Urothelium cell line (cell line): ENCODE results near the gene RAD51B.
A peak's percentile ranks its signal among the peaks of the same experiment; 100 is the strongest.

Source experiments
- DNase-seq: peaks from one replicate; pipeline ENCODE4 v3.0.0; 2011; ENCODE audit warnings: low spot score, mixed read lengths
- FAIRE-seq: peaks from 2 replicates; lab custom pipeline; 2011; peaks lifted over from hg19 to GRCh38; lab: Jason Lieb, UNC

The RAD51B gene

DNA sequence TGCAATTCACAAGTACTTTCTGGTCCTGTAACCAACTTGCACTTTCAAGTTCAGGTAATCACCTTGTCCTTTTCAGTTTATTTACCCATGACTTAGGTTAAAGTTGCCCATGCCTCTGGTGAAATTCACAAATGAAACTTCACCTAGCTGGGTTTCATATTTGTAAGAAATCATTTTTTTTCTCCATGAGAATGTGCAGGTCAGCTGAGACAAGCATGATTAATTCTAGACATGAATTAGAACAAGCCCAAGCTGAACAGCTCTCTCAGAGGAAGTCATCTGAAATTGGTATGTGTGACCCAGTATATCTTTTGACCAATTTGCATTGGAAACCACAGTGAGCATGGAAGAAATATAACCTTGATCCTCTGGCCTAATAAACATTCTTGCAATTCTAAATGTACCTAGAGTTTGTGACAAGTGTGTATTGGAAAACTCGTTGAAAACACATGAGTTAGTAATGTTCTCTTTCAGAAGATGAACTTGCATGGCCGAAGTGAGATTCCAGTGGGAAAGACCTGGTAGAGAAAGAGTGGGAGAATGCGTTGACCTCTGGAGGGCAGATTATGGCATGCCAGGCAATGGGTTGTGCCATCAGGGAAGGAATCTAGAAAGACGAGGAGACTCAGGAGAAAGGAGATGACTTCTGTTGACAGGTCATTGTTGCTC is 486.8 kb downstream of the RAD51B start:
- FAIRE-seq (peak; percentile 91), DNase-seq (no peak)

DNA sequence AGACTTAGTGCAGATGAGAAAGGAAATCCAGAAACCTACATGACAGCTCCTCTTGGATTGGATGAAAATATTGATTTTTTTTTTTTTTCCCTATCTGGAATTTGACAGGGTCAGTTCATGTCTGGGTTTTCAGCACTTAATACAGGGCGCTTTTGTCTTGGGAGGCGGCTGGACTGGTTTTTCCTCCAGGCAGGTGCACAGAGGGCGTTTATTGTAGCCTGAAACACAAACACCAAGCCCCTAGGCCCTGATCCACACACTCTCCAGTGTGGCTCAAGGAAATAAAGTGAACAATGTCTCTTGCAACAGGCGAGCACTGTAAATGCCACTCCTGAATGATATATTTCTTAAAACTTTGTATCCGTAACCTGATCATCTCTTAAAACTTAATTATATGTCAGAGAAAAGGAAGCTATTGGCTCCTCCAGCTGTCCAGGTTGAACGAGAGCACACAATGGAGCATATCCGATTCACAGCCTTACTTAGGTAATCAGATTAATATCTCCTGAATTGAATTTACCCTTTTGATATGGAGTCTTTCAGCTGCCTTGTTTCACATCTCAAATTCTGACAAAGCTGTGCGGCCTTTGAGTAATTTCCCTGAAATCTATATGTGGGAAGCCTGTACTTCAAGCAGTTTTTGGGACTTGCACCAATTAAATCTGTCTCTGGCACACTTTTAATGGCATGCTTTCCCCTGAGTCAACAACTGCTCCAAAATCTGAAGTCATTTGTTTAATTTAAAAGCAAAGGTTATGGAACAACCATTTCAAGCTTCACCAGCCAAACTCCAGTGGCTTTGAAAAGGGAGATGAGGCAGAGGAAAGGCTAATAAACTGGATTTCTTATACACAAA is 487.6 kb downstream of the RAD51B start:
- FAIRE-seq (no peak), DNase-seq (no peak)

DNA sequence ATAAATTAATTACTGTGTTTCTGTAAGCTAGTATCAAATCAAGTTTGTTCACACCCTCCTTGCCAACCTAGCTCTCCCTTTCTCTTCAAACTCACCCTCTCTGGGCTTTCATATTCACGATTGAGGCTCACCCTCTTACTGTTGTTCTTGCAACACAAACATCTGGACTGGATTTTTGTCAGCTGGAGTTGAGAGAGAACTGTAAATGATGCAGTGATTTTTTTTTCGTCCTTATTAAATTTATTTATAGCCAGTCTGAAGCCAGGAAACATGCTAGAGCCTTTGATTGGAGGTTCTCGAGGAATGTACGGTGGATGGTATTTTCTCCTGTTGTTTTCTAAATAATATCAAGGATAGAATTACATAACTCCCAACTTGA is 488.2 kb downstream of the RAD51B start:
- FAIRE-seq (no peak), DNase-seq (no peak)

DNA sequence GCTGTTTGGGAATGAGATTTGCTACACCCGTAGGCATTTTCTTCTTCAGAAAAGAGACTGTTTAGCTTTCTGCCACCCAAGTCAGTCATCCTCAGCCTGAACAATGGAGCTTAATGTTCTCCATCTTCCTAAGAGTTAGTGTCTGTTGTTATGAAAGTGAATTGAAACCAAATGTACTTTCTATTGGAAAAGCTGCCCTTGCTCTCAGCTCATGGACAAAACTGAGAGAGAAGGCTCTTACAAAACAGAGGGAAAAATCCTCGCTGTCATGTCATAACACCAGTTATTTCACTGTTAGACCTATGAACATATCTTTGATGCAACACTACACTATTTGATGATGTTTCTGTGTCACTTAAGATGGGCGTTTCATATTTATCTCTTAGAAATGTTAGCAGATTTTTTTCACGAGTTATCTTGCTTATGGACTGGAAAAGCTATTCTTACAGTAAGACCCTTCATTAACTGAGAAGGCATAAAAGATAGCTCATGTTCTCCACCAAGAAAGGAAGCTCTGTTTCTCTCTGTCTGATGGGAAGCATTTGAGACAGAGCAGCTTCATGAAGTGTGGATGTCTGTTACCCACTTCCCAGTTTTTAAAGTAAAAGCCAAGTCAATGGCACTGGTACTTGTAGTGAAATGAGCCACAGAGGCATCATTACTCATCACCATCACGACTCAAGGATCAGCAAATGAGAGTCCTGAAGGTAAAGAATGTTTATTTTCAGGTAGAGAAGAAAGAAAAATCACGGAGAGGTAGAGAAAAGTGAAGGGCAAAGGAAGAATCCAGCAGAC is 489.3 kb downstream of the RAD51B start:
- no peak for DNase-seq
- FAIRE-seq, result peak; percentile 44

DNA sequence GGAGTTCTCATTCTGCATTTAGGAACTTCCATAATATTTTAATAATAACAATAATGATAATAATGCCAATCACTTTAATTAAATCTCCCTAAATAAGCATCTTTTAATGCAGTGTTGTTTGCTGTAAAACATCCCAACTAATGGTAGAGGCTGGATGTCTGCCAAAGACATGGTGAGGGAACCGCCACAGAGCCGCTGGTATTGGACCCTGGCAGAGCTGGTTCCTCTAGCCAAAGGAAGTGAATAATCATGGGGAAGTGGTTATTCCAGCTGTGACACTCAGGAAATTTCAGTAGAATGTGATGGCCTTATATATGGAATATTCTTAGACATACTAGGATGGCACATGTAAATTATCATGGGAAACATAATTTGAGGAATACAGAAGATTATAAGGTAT is 490.0 kb downstream of the RAD51B start:
- DNase-seq (no peak), FAIRE-seq (no peak)

DNA sequence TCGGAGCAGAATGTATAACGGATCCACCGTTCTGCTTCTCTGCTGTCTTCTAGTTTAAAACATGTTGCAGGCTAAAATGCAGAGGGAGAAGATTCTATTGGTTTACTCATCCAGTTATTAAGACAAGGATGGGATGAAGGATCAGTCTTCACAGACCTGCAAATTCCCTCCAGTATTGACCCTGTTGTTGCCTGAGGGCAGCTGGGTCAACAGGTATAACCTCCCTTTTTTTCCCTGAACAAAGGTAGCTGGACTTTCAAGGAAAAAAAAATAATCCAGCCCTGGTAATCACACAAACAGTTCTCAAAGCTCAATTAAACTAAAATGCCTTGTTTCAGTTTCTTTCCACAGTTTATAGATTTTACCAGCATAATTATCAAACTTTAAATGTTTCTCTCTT is 492.7 kb downstream of the RAD51B start:
- FAIRE-seq (peak; percentile 88), DNase-seq (no peak)

DNA sequence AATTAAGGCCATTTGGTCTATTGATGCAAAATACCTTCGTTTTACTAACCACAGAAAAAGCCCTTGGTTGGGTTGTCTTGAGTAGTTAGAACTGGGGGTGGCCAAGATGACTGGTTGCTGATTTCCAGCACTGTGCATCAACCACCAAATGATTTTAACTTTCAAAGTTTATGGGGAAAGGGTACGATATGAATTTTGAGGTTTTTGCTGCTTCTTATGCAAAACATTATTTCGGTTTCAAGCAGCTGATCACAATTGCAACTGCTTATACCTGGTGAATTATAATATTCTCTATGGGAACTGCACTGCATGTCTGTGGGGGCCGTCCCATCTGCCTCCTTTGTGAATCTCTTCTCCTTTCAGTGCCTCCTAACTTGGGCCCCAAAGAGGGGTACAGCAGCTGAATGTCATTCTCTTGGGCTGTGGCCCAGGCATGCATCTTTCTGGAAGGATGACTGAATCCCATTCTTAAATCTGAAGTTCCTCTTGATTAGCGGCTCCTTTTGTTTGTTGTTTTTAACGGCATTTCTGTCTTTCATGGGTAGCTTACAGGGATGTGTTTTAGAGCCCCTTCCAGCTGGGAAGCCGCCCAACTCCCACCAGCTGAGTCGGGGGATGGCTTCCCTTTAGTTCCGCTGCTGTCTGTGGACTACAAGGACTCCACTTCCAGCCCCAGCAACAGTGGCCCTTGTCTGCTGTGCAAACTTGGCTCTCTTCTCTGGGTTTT is 493.5 kb downstream of the RAD51B start:
- FAIRE-seq (peak; percentile 40), DNase-seq (no peak)

DNA sequence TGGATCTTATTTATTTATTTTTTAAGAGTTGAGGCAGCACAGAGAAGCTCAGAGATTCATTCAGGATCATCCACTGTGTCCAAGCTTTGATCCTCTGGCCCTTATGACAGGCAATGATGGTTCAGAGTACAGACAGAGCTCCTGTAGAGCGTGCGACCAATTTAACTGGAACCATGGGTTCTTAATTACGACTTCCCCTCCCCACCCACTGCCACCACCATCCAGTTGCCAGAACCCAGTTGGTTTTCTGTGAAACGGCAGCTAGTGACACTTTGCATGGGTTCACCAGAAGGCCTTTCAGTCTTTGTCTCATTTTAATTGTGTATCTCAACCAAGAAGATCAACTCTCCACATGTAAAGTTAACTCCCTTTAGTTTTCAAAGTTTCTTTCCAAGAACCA is 495.1 kb downstream of the RAD51B start:
- DNase-seq (no peak), FAIRE-seq (no peak)

DNA sequence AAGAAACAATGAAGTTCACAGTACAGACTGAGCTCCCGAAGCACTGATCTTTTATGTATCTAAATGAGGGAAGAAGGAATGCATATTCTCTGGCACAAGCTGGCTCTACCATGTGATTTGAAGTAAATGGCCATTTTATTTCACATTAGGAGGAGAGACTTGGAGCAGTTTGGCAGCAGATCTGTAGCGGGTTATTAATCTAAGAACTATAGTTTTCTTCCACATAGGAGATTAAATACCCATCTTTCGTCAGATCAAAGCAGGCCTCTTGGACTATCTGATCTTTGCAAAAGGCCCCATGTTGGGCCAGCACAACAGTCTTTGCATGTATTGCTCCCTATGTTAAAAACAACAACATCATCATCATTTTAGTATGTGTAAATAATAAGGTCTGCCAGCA is 495.5 kb downstream of the RAD51B start:
- DNase-seq, result no peak
- FAIRE-seq, result no peak

DNA sequence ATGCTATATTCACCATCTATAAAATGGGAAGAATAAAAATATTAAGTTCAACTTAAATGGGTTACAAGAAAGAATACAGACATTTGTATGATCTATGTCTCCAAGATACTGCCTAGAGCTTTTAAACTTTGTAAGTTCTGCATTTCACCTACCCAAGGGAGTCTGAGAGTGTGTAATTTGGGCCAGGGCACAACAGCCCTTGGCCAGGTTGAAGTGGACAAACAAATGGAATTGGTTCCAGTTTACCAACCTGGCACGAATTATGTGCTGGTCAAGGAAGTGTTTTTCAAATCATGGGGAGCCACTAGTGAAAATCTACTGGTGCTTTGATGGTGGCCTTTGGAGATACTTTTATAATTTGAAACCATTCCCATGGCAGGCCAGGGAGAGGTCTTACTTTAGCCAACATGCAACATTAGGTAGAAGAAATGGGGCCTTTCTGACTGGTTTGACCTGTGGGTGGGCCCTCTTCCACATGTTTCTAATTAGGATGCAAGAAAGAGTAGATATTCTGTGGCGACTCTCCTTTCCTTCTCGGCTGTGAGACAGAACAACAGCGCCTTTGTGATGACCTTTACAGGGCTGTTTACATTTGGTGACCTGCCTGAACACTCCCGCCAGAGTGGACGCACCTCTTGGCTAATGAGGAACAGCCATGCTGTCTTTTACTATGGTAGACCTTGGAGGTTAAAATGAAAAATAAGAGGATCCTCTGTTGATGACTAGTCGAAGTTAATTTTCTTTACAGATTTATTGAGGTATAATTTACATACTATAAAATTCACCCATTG is 496.7 kb downstream of the RAD51B start:
- peak; percentile 55 for FAIRE-seq
- DNase-seq, result no peak

DNA sequence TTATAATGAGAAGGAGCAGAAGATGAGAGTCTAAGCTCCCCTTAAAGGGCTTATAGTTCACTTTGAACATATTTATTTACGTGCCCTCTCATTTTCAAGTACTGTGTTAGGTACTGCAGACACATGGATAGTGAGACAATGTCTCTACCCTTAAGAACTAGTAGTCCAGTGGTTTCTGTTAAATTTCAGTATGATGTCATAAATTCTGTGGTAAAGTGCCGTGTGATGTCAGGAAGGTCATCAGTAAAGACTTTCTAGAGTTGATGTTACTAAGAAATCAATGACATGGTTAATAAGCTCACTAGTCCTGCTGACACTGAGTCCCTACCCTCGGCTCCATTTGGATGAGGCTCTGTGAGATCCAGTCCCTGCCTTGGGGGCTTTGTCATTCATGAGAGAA is 497.7 kb downstream of the RAD51B start:
- peak; percentile 76 for FAIRE-seq
- no peak for DNase-seq

DNA sequence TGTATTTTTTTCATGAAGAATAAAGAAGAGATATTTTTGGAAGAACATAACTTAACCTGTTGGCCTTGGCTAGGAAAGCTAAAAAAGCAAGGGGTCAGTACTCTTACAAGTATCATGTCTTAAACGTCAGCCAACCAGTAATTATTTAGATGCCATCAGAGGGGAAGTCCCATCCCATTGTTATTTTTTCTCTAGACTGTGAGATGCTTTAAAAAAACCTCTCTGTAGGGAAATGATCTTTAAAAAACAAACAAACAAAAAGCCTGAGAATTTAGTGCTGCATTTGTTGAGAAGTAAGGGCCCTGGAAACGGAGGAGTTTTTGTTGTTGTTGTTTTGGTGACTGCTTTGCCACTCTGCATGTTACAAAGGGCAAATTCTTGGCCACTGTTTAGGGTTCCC is 499.2 kb downstream of the RAD51B start:
- DNase-seq (no peak), FAIRE-seq (no peak)

DNA sequence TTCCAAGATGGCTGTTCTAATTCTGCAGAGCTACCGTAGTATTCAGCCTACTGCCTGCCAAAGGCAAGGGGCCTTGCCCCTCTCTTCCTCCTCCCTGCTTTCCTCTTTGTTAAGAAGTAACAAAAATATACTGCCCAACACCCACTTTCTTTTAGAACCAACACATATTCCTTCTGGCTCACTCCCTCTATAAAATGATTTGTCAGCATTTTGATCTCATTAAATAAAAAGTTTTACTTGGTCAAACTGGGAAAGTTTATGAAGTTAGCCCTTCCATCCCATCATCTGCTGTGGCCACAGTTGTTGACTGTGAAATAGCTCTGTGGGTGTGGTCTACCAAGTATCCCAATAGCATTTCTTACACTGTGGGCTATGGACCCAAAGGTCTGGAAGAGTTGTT is 500.9 kb downstream of the RAD51B start:
- no peak for DNase-seq
- peak; percentile 46 for FAIRE-seq

DNA sequence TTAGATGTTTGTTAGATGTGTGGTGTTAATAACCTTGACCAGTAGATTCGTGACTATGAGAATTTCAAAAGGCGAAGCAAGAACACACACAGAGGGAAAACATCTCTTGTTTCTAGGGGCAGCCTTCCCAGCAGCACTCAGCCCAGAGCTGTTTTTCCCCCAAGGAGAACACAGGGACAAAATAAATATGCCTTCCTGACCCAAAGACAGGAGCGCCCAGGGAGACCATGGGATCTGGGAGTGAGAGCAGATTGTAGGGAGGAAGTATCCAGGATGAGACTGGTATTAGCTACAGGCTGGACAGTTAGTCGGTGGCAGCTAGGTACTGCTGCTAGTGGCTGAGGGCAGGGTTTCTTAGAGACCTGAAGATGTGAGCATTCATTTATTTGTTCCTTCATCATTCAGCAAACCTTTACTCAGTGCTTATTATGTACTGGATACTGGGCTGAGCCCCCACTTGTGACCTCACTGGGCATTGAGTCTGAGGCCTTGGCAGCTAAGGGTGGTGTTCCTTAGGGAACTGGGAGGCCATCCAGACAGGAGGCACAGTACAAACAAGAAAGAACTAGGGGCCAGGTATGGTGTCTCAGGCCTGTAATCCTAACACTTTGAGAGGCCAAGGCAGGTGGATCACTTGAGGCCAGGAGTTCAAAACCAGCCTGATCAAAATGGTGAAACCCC is 503.5 kb downstream of the RAD51B start:
- no peak for DNase-seq
- FAIRE-seq, result peak; percentile 37

DNA sequence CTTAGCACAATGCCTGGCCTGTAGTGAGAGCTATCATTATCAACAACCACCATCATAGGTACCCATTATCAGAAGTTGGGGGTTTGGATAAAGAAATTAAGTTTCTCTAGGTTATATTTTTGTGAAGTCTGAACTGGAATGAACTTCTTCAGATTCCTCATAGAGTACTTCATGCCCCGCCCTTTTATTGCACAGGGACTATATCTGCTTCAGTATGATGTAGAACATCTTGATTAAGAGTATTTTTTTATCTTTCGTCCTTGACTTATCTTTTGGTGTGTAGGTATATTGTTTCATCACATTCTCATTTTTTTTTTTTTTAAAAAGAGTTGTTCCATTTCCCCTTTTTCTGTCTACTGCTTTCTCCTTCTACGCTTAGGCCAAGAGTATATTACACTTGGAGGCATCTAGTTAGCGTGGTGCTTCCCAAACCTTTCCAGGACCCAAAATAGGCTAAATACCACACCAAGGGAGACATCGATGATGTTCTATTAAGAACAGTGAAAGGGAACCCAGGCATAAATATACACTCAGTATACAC is 505.8 kb downstream of the RAD51B start:
- DNase-seq (no peak), FAIRE-seq (no peak)

DNA sequence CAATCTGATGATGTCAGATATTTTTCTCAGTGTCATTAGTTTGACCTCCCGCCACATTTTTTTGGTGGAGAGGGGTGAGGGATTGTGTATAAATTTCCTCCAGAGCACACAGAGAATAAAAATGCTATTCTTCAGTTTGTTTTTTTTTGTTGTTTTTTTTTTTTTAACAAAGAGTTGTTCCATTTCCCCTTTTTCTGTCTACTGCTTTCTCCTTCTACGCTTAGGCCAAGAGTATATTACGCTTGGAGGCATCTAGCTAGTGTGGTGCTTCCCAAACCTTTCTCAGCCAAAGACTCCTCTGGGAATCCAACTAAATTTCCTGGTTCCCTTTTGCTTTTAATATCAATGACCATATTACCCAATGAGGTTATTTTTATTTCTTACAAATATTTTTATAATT is 507.7 kb downstream of the RAD51B start:
- no peak for FAIRE-seq
- no peak for DNase-seq

DNA sequence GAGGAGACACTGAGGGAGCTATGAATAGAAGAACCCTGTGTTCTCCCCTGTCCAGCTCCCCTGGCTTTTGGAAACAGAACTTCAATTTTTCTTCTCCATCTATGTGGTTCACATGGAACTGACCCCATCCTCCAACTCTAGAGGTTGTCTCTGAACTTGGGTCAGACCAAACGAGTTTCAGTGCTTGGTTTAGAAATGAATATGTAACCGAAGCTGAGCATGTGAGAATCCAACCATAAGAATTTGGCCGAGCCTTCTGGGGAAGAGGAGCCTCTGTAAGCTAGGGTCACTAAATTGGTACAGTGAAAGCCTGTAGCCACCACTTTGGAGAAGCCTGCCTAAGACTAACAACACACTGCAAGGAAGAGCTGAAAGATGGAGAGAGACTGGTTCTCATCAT is 508.9 kb downstream of the RAD51B start:
- FAIRE-seq (no peak), DNase-seq (no peak)

DNA sequence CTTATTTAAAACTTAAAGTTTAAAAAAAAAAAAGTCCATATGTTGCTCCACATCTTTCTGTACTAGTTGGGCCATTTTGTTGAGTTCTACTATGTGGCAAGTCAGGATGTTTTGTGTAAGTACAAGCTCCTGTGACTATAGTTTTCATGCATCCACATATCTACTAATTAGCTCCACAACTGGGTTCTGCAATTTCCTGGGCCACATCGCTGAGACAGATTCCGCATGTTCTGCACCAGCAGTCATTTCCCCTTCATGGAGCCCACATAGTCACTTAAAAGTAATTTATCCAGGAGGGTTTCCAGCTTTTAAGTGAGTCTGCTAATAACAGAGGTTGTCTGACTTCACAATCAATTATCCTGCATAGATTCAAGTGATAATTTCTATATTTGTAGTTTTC is 511.8 kb downstream of the RAD51B start:
- FAIRE-seq (no peak), DNase-seq (no peak)

DNA sequence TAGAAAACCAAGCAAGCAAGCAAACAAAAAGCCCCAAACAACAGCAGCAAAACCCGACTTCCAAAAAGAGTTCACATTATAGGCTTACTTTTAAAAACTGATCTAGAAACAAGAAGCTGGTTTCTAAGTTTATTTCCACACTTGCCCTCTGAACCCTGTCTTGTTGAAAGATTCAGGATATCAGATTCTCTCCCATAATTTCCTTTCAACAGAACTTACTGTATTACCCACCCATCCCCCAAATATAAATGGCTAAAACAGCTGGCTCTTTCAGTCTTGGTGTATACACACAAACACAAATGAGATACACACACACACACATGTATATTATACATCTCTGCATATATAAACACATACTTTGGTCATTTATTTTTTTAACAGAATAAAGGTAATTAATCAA is 512.4 kb downstream of the RAD51B start:
- no peak for FAIRE-seq
- no peak for DNase-seq
